Activated T-cell treated with anti-CD3 and anti-CD28 coated beads for 24 hours (primary cell): ENCODE measurements around the gene ZNF398.

Source experiments
- DNase-seq: peaks from one replicate; pipeline ENCODE4 v3.0.0-alpha.2; 2020; ENCODE audit warnings: low read depth

Gene ZNF398

DNA sequence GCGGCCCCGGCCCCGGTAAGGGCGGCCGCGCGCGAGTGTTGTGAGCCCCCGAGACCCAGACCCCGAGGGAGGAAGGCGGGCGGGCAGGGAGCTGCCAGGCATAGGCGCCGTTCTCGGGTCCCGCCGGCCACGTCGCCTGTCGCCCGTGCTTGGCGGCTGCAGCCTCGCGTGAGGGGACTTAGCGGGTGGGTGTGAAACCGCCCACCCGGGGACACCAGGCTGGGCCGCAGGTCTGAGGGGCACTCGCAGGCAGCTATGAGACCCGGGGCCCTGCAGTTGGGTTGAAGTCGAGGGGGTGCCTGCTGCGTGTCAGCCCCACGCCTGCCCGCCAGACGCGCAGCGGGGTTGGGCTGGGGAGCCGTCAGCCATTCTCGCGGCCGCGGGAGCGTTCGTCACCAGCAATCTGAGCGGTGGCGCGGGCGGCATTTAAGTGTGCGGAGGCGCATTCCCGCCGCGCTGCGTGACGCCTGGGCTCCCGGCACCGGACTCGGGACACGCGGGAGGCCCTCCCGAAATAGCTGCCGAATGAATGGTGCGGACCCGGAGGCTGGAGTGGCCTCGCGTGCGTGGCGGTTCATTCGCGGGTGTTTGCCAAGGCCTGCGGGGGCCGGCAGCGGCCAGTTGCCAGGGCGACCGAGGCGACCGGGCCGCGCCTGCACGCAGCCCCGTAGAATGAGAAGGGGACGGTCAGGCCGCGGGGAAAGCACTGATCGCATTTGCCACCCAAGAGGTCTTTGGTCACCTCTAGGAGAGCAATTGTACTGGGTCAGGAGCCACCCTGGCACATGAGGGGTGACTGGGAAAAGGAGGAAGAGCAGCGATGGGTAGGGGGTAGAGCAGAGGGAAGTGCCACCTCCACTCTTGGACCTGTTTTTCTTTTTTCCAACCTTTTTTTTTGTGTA, 750 bp downstream of the ZNF398 start:
- DNase-seq: peak; percentile 48

GRCh38 chr7:149150981-149151380, 3.7 kb downstream of the ZNF398 start:
- DNase-seq: no peak

DNA sequence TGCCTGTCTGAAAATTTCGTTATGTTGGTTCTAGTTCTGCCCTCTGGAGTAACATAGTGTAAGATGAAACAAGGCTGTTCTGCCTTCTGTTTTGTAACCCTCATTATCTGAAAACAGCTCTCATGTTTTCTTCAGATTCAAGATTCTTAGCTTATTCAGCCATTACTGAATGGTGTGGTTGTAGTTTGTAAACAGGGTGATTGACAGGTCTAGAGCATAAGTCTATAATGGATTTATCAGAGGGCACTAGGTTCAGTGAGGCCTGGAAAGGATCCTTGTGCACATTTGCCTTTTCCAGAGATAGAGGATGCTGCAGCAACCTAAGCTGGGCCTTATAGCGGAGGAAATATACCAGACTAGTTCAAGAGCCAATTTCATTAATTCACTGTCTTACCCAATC, 6.1 kb downstream of the ZNF398 start:
- DNase-seq: no peak

GRCh38 chr7:149154056-149154455, 6.8 kb downstream of the ZNF398 start:
- no peak for DNase-seq

DNA sequence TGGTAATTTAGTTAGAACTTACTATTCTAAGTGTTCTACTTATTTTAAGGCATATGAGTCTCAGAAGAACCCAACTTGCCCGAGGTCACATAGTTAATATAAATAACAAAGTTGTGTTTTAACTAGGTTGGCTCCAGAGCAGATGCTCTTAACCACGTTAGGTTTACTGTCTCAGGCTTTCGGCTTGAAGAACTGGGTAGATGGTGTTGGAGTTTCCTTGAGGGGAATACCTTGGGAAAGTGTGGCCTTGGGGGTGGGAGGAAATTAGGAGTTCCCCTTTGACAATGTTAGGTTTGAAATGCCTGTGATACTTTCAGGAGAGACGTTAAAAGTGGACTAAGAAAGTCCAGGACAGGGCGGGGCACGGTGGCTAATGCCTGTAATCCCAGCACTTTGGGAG, 9.6 kb downstream of the ZNF398 start:
- DNase-seq: no peak

DNA sequence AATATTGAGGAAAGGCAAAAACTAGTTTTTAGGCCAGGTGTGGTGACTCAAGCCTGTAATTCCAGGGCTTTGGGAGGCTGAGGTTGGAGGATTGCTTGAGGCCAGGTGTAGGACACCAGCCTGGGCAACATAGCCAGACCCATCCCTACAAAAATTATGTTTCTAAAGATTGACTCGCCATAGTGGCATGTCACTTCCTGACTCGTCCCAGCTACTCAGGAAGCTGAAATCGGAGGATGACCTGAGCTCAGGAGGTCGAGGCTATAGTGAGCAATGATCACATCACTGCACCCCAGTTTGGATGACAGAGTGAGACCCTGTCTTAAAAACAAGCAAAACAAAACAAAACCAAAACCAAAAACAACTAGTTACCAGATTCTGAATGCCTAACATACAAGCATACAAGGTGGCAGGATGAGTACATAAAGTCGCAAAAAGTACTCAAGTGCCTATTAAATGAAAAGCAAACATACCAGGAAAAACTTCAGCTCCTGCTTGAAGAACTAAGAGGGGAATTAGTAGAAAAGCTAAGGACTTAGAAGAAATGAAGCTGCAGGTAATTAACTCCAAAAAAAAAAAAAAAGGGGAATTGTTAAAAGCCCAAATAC, 14.1 kb downstream of the ZNF398 start:
- no peak for DNase-seq

- DNase-seq: no peak
These were observed 18.9 kb downstream of the ZNF398 start for GRCh38 chr7:149166142-149166541.

DNA sequence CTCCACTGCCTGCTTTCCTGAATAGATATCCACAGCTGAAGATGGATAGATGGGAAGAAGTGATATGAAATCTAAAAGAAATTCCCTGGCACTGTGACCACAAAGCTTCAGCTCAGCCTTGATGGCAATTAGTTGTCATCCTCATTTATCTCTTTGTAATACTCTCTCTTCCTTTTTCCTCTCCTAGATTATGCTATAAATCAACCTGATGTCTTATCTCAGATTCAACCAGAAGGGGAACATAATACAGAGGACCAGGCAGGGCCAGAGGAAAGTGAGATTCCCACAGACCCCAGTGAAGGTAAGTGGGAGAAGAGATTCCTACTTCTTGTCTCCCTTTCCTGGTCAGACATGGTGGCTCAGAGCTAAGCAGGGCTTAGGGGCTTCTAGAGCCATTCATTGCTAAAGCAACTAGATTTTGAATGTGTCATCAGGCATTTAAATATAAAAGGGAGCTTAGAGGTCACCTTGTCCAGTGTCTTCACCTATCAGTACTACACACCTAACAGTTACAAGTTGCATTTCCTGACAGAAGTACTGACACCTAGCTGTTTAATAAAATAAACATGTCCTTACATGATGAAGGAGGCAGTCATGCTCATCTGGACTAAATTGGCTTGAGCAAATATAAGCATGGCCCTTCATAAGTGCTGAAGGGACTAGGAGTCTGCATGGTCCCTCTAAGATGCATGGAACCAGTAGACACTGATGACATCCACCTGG, 19.5 kb downstream of the ZNF398 start:
- no peak for DNase-seq

- no peak for DNase-seq
These were observed 24.8 kb downstream of the ZNF398 start for GRCh38 chr7:149171892-149172533.

DNA sequence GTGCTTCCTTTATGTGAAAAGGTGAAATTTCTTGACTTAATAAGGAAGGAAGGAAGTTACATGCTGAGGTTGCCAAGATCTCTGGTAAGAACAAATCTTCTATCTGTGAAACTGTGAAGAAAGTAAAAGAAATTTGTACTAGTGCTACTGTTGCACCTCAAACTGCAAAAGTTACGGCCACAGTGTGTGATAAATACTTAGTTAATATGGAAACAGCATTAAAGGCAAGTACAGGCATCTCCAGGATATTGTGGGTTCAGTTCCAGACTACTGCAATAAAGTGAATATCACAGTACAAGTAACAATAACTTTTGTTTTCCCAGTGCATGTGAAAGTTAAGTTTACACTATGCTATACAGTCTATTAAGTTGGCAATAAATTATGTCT, 25.3 kb downstream of the ZNF398 start:
- DNase-seq: no peak

GRCh38 chr7:149175150-149175549, 27.9 kb downstream of the ZNF398 start:
- no peak for DNase-seq

- no peak for DNase-seq
These were observed 32.0 kb downstream of the ZNF398 start for GRCh38 chr7:149179241-149179640.

- no peak for DNase-seq
These were observed 33.6 kb downstream of the ZNF398 start for GRCh38 chr7:149180722-149181449.

DNA sequence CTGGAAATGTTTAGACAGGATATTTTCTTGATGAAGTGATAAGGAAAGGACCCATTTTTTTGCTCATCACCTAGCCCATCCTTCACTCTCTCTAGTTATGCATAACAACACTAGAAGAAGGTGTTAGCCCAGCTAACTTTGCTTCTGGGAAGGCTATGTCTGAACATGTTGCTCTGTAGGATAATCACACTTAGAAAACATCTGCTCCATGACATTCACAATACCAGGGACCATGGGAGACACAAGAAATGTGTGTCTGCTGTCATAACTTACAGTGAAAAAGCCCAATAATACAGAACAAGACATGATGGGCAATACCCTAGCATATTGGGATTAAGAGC, 34.2 kb downstream of the ZNF398 start:
- DNase-seq: no peak

DNA sequence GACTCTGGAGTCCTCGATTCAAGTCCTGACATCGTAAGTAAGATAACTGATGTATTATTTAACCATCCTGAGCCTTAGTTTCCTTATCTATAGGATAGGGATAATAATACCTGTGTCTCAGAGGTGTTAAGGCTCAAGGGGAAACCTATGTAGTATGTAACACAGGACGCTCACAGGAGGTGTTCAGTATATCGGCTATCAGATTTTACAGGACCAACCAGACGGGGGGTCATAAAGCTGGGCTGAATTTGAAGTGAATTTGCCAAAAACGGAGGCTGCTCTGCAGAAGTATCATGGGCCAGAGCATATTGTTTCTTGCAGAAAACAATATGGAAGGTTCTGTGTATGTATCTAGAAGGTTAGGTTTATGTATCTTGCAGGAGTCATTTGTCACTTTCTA, 37.0 kb downstream of the ZNF398 start:
- no peak for DNase-seq

DNA sequence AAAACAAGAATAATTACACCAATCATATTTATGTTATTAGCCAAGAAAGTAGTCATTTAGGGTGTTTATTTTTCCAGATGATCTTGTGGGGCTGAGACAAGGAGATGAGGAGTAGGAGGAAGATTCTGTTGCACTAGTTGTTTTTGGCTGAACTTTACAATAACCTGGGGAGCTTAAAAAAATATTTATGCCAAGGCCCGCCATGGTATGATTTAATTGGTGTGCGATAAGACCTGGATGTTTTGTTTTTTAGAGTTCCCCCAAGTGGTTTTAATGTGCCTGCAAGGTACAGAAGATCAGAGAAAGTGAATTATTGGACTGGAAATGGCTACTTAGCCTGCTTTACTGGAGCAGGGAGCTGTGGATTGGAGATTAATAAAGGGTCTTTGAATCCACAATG, 41.0 kb downstream of the ZNF398 start:
- no peak for DNase-seq

DNA sequence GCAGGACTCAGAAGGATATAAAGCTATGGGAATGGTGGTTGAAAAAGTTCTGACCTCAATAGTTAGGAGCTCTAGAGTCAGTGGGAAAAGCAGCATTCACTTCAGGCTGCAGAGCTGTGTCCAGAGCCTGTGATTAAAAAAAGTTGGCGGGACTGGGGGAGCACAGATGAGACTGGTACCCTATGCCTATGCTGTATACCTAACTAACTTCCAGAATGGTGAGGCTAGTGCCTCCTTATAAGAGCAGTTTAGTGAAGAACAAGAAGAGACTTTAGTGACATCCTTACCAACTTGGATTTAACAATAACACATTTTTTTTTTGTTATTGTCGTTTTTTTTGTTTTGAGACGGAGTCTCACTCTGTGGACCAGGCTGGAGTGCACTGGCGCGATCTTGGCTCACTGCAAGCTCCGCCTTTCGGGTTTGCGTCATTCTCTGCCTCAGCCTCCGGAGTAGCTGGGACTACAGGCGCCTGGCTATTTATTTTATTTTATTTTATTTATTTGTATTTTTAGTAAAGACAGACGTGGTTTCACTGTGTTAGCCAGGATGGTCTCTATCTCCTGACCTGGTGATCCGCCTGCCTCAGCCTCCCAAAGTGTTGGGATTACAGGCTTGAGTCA, 41.5 kb downstream of the ZNF398 start:
- DNase-seq: no peak

DNA sequence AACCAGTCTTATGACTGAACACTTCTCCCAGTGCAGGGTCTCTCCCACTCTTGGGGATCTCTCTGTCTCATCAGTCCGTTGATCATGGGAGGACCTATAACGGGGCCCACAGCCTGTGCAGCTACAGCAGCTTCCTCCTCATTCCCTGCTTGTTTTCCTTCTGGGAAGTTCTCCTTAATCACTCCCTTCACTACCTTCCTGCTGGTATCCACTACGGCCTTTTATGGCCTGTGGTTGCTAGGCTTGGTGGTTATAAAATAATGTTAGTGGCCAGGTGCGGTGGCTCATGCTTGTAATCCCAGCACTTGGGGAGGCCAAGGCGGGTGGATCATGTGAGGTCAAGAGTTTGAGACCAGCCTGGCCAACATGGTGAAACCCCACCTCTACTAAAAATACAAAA, 44.6 kb downstream of the ZNF398 start:
- no peak for DNase-seq

- DNase-seq: no peak
These were observed 47.5 kb downstream of the ZNF398 start for GRCh38 chr7:149194799-149195179.

DNA sequence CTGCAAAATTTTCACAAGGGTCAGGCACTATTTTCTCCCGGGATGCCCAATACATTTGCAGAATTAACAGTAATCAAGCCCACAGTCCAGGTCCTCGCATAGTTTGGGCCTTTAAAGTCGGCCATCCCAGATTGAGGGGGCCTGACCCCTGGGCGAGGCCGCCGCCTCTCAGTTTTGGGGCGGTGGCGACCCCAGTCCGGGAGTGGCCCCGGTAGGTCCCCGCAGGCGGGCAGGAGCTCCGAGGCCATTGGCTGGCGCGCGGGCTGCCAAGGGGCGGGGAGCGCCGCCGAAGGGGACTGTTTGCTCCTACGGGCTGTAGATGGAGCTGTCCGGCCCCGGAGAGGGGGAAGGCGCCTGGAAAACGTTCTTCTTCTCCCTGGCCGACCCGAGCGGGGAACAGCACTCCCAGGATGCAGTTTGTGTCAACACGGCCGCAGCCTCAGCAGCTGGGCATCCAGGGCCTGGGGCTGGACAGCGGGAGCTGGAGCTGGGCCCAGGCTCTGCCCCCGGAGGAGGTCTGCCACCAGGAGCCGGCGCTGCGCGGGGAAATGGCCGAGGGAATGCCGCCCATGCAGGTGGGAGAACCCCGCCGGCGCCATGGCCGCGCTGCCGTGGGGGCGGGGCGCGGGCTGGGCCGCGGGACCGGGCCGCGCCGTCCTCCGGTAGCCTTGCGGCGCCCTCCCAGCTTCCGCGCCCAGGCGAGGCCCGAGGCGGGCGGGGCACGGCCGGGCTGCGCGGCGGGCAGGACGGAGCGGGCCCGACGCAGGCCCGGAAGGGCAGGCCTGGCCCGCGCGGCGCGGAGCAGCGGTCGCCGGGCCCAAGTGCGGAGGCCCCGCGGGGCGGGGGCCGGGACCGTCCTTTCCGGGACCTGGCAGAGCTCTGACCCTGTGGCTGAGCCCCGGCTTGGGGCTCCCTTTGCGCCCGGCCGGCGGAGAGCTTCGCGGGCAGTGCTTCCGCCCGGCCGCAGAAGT, 48.2 kb downstream of the ZNF398 start, which contains the start of gene ZNF282:
Gene ZNF282 (plus strand): TSS at position 367 of the 971 bp plus-strand sequence. CDS start 44 bp downstream, at position 411.
- DNase-seq: peak; percentile 74
